ENCODE data around the gene KIF1A. TPM values are rescaled to one million over a fixed set of nuclear protein-coding genes. Genes with fewer than 3 reads are reported as not detected.
"Not testable (repeated sequence)": the region's sequence is repeated elsewhere in the genome, so short reads cannot be mapped to it uniquely, and the experiment has no call there.

KIF1A gene
- total RNA-seq, 1 donor from 2014 or later = 4.7 TPM

GRCh38 chr2:240781471-240782220, 38.4 kb downstream of the KIF1A start:
- H3K9me3 ChIP-seq (ENCODE audit: control insufficient read depth in 3 of 3, low read length in 3 of 3) = no peaks in the 10 kb centered on the region
- H3K27me3 ChIP-seq (ENCODE audit: control insufficient read depth in 3 of 3, insufficient read depth in 3 of 3, low read length in 3 of 3) = peaks cover 19 to 64% (median 41%) of the 10 kb centered on the region in 3 donors
- no peak overlapping the region for H3K9ac ChIP-seq (ENCODE audit: low read depth in 1 of 3, low read length in 3 of 3)
- no peak overlapping the region for H3K4me3 ChIP-seq (ENCODE audit: low read length in 3 of 3)
- H3K4me1 ChIP-seq (ENCODE audit: control insufficient read depth in 3 of 3, insufficient read depth in 3 of 3, low read length in 3 of 3) = no peaks in the 10 kb centered on the region
- no peak overlapping the region for H3K27ac ChIP-seq (ENCODE audit: low read depth, low read length)
- H3K36me3 ChIP-seq (ENCODE audit: control insufficient read depth in 3 of 3, insufficient read depth in 3 of 3, low read length in 3 of 3) = no peaks in the 10 kb centered on the region

- Histone ChIP-seq H3K27me3 (ENCODE audit: control insufficient read depth in 3 of 3, insufficient read depth in 3 of 3, low read length in 3 of 3) (peaks cover 14 to 52% (median 39%) of the 10 kb centered on the region in 3 donors), H3K27ac (ENCODE audit: low read depth, low read length) (no peak overlapping the region), H3K4me3 (ENCODE audit: low read length in 3 of 3) (no peak overlapping the region), H3K9me3 (ENCODE audit: control insufficient read depth in 3 of 3, low read length in 3 of 3) (no peaks in the 10 kb centered on the region), H3K4me1 (ENCODE audit: control insufficient read depth in 3 of 3, insufficient read depth in 3 of 3, low read length in 3 of 3) (no peaks in the 10 kb centered on the region), H3K9ac (ENCODE audit: low read depth in 1 of 3, low read length in 3 of 3) (no peak overlapping the region), H3K36me3 (ENCODE audit: control insufficient read depth in 3 of 3, insufficient read depth in 3 of 3, low read length in 3 of 3) (no peaks in the 10 kb centered on the region)
Measured at GRCh38 chr2:240780023-240780700, 39.9 kb downstream of the KIF1A start.

DNA sequence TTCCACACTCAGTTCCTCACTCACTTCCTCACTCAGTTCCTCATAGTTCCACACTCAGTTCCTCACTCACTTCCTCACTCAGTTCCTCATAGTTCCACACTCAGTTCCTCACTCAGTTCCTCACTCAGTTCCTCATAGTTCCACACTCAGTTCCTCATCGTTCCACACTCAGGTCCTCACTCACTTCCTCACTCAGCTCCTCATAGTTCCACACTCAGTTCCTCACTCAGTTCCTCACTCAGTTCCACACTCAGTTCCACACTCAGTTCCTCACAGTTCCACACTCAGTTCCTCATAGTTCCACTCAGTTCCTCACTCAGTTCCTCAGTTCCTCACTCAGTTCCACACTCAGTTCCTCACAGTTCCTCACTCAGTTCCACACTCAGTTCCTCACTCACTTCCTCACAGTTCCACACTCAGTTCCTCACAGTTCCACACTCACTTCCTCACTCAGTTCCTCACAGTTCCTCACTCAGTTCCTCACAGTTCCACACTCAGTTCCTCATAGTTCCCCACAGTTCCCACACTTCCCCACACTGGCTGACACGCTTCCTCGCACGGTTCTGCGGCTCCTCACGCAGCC, 40.7 kb downstream of the KIF1A start:
- H3K9ac ChIP-seq (ENCODE audit: low read depth in 1 of 3, low read length in 3 of 3); H3K4me3 ChIP-seq (ENCODE audit: low read length in 3 of 3); H3K36me3 ChIP-seq (ENCODE audit: control insufficient read depth in 3 of 3, insufficient read depth in 3 of 3, low read length in 3 of 3); H3K27ac ChIP-seq (ENCODE audit: low read depth, low read length); H3K4me1 ChIP-seq (ENCODE audit: control insufficient read depth in 3 of 3, insufficient read depth in 3 of 3, low read length in 3 of 3); H3K9me3 ChIP-seq (ENCODE audit: control insufficient read depth in 3 of 3, low read length in 3 of 3): not testable (repeated sequence)
- peaks cover 14 to 48% (median 34%) of the 10 kb centered on the region in 3 donors for H3K27me3 ChIP-seq (ENCODE audit: control insufficient read depth in 3 of 3, insufficient read depth in 3 of 3, low read length in 3 of 3)

GRCh38 chr2:240778426-240778825, 41.6 kb downstream of the KIF1A start:
- H3K4me3 ChIP-seq (ENCODE audit: low read length in 3 of 3) = no peak overlapping the region
- H3K9me3 ChIP-seq (ENCODE audit: control insufficient read depth in 3 of 3, low read length in 3 of 3) = no peaks in the 10 kb centered on the region
- H3K27ac ChIP-seq (ENCODE audit: low read depth, low read length) = no peak overlapping the region
- H3K4me1 ChIP-seq (ENCODE audit: control insufficient read depth in 3 of 3, insufficient read depth in 3 of 3, low read length in 3 of 3) = no peaks in the 10 kb centered on the region
- no peak overlapping the region for H3K9ac ChIP-seq (ENCODE audit: low read depth in 1 of 3, low read length in 3 of 3)
- no peaks in the 10 kb centered on the region for H3K36me3 ChIP-seq (ENCODE audit: control insufficient read depth in 3 of 3, insufficient read depth in 3 of 3, low read length in 3 of 3)
- peaks cover 14 to 40% (median 34%) of the 10 kb centered on the region in 3 donors for H3K27me3 ChIP-seq (ENCODE audit: control insufficient read depth in 3 of 3, insufficient read depth in 3 of 3, low read length in 3 of 3)

GRCh38 chr2:240777456-240778212, 42.4 kb downstream of the KIF1A start:
- Histone ChIP-seq H3K36me3 (ENCODE audit: control insufficient read depth in 3 of 3, insufficient read depth in 3 of 3, low read length in 3 of 3) (no peaks in the 10 kb centered on the region), H3K27me3 (ENCODE audit: control insufficient read depth in 3 of 3, insufficient read depth in 3 of 3, low read length in 3 of 3) (peaks cover 14 to 33% (median 31%) of the 10 kb centered on the region in 3 donors), H3K9me3 (ENCODE audit: control insufficient read depth in 3 of 3, low read length in 3 of 3) (no peaks in the 10 kb centered on the region), H3K4me1 (ENCODE audit: control insufficient read depth in 3 of 3, insufficient read depth in 3 of 3, low read length in 3 of 3) (no peaks in the 10 kb centered on the region), H3K9ac (ENCODE audit: low read depth in 1 of 3, low read length in 3 of 3) (no peak overlapping the region), H3K27ac (ENCODE audit: low read depth, low read length) (no peak overlapping the region), H3K4me3 (ENCODE audit: low read length in 3 of 3) (no peak overlapping the region)

GRCh38 chr2:240775905-240776304, 44.1 kb downstream of the KIF1A start:
- peaks cover 14 to 27% (median 25%) of the 10 kb centered on the region in 3 donors for H3K27me3 ChIP-seq (ENCODE audit: control insufficient read depth in 3 of 3, insufficient read depth in 3 of 3, low read length in 3 of 3)
- H3K9ac ChIP-seq (ENCODE audit: low read depth in 1 of 3, low read length in 3 of 3) = no peak overlapping the region
- no peaks in the 10 kb centered on the region for H3K36me3 ChIP-seq (ENCODE audit: control insufficient read depth in 3 of 3, insufficient read depth in 3 of 3, low read length in 3 of 3)
- no peak overlapping the region for H3K27ac ChIP-seq (ENCODE audit: low read depth, low read length)
- H3K4me3 ChIP-seq (ENCODE audit: low read length in 3 of 3) = no peak overlapping the region
- no peaks in the 10 kb centered on the region for H3K9me3 ChIP-seq (ENCODE audit: control insufficient read depth in 3 of 3, low read length in 3 of 3)
- no peaks in the 10 kb centered on the region for H3K4me1 ChIP-seq (ENCODE audit: control insufficient read depth in 3 of 3, insufficient read depth in 3 of 3, low read length in 3 of 3)

DNA sequence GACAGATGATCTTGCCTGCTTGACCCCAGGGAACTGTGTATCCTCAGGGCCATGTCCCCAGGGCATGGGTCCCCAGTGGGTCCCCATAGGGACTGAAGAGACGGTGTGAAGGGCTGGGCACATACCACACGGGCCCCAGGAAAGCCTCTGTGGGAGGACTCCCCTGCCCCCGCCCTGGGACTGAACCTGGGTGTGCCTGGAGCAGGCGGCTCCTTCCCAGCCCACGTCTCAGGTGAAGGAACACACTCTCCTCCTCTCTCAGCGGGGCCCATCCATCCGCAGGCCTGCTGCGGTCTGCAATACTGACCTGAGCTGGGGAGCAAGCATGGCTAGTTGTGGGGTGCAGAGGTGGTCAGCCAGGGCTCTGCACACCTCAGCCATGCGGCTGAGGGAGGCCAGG, 45.2 kb downstream of the KIF1A start:
- Histone ChIP-seq H3K9ac (ENCODE audit: low read depth in 1 of 3, low read length in 3 of 3) (no peak overlapping the region), H3K9me3 (ENCODE audit: control insufficient read depth in 3 of 3, low read length in 3 of 3) (no peaks in the 10 kb centered on the region), H3K36me3 (ENCODE audit: control insufficient read depth in 3 of 3, insufficient read depth in 3 of 3, low read length in 3 of 3) (no peaks in the 10 kb centered on the region), H3K27me3 (ENCODE audit: control insufficient read depth in 3 of 3, insufficient read depth in 3 of 3, low read length in 3 of 3) (peaks cover 7 to 21% (median 18%) of the 10 kb centered on the region in 3 donors), H3K4me3 (ENCODE audit: low read length in 3 of 3) (no peak overlapping the region), H3K27ac (ENCODE audit: low read depth, low read length) (no peak overlapping the region), H3K4me1 (ENCODE audit: control insufficient read depth in 3 of 3, insufficient read depth in 3 of 3, low read length in 3 of 3) (no peaks in the 10 kb centered on the region)

GRCh38 chr2:240769096-240769495, 50.9 kb downstream of the KIF1A start:
- H3K27ac ChIP-seq (ENCODE audit: low read depth, low read length) = no peak overlapping the region
- H3K27me3 ChIP-seq (ENCODE audit: control insufficient read depth in 3 of 3, insufficient read depth in 3 of 3, low read length in 3 of 3) = peaks cover 0 to 8% (median 4%) of the 10 kb centered on the region in 3 donors
- no peak overlapping the region for H3K9ac ChIP-seq (ENCODE audit: low read depth in 1 of 3, low read length in 3 of 3)
- H3K4me1 ChIP-seq (ENCODE audit: control insufficient read depth in 3 of 3, insufficient read depth in 3 of 3, low read length in 3 of 3) = no peaks in the 10 kb centered on the region
- H3K36me3 ChIP-seq (ENCODE audit: control insufficient read depth in 3 of 3, insufficient read depth in 3 of 3, low read length in 3 of 3) = no peaks in the 10 kb centered on the region
- H3K9me3 ChIP-seq (ENCODE audit: control insufficient read depth in 3 of 3, low read length in 3 of 3) = no peaks in the 10 kb centered on the region
- H3K4me3 ChIP-seq (ENCODE audit: low read length in 3 of 3) = no peak overlapping the region

GRCh38 chr2:240768216-240768615, 51.8 kb downstream of the KIF1A start:
- Histone ChIP-seq H3K36me3 (ENCODE audit: control insufficient read depth in 3 of 3, insufficient read depth in 3 of 3, low read length in 3 of 3) (no peaks in the 10 kb centered on the region), H3K9me3 (ENCODE audit: control insufficient read depth in 3 of 3, low read length in 3 of 3) (no peaks in the 10 kb centered on the region), H3K27ac (ENCODE audit: low read depth, low read length) (no peak overlapping the region), H3K27me3 (ENCODE audit: control insufficient read depth in 3 of 3, insufficient read depth in 3 of 3, low read length in 3 of 3) (peaks cover 0 to 8% (median 4%) of the 10 kb centered on the region in 3 donors), H3K9ac (ENCODE audit: low read depth in 1 of 3, low read length in 3 of 3) (no peak overlapping the region), H3K4me3 (ENCODE audit: low read length in 3 of 3) (no peak overlapping the region), H3K4me1 (ENCODE audit: control insufficient read depth in 3 of 3, insufficient read depth in 3 of 3, low read length in 3 of 3) (no peaks in the 10 kb centered on the region)
